GM12801 (cell line): ENCODE results near the gene UBE4B.

ENCODE experiments used
- TF ChIP-seq, protein P1 (sequence below): IDR thresholded peaks from one replicate; pipeline ENCODE4 v1.5.1; 2011; ENCODE audit warnings: control low read depth; ENCODE audit not compliant: insufficient read length; ENCODE audit errors: extremely low read depth

UBE4B gene

DNA sequence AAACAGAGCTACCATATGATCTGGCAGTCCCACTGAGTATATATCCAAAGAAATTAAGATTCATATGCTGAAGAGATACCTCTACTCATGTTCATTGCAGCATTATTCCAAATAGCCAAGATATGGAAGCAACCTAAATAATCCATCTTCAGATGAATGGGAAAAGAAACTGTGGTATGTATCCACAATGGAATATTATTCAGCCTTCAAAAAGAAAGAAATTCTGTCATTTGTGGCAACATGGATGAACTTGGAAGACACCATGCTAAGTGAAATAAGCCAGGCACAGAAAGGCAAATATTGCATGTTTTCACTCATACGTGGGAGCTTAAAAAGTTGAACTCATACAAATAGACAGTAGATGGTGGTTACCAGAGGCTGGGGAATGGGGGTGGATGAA, 47.8 kb downstream of the UBE4B start:
- TF ChIP-seq, protein P1, sequence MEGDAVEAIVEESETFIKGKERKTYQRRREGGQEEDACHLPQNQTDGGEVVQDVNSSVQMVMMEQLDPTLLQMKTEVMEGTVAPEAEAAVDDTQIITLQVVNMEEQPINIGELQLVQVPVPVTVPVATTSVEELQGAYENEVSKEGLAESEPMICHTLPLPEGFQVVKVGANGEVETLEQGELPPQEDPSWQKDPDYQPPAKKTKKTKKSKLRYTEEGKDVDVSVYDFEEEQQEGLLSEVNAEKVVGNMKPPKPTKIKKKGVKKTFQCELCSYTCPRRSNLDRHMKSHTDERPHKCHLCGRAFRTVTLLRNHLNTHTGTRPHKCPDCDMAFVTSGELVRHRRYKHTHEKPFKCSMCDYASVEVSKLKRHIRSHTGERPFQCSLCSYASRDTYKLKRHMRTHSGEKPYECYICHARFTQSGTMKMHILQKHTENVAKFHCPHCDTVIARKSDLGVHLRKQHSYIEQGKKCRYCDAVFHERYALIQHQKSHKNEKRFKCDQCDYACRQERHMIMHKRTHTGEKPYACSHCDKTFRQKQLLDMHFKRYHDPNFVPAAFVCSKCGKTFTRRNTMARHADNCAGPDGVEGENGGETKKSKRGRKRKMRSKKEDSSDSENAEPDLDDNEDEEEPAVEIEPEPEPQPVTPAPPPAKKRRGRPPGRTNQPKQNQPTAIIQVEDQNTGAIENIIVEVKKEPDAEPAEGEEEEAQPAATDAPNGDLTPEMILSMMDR, result no peak

DNA sequence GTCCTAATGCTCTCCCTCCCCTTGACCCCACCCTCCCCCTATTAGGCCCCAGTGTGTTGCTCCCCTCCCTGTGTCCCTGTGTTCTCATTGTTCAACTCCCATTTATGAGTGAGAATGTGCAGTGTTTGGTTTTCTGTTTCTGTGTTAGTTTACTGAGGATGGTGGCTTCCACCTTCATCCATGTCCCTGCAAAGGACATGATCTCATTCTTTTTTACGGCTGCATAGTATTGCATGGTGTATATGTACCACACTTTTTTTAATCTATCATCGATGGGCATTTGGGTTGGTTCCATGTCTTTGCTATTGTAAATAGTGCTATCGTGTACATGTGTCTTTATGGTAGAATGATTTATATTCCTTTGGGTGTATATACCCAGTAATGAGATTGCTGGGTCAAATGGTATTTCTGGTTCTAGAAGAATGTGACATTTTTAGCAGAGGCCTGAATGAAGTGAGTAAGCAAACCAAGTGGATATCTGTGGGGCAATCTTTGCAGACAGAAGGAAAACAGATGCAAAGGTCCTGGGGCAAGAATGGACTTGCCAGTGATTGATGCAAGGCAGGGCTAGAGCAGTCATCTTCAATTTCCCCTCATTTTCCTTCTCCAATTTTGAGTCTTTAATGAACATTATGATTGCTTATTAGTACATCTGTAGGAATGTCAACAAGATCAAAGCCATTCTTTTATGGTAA, 50.2 kb downstream of the UBE4B start:
- TF ChIP-seq, protein P1, result no peak

DNA sequence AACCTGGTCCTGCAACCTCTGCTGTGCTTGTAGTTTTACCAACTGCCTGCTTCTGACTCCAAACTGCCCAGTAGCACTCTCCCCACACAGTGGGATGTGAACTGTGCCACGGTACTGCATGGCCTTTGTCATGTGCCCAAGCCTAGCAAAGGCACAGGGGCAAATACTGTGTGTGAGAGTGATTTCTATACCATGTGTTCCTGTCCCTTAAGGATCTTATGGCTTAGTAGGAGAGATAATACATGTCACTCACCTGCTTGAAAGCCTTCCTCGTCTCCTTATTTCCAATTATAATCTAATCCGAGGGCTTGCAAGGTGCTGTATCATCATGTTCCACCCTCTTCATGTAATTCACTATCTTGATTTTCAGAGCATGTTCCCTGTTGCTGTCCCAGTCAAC, 51.3 kb downstream of the UBE4B start:
- TF ChIP-seq, protein P1, result no peak

DNA sequence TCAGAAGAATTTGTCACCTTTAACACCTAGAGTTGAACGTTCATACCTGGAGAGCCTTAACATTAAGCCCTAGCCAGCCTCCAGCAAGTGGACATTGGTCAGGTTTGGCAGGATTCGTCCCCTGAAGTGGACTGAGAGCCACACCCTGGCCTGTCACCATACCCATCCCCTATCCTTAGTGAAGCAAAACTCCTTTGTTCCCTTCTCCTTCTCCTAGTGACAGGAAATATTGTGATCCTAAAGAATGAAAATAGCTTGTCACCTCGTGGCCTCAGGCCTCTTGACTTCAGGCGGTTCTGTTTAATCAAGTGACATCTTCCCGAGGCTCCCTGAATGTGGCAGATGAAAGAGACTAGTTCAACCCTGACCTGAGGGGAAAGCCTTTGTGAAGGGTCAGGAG, 52.3 kb downstream of the UBE4B start:
- TF ChIP-seq, protein P1, result no peak

DNA sequence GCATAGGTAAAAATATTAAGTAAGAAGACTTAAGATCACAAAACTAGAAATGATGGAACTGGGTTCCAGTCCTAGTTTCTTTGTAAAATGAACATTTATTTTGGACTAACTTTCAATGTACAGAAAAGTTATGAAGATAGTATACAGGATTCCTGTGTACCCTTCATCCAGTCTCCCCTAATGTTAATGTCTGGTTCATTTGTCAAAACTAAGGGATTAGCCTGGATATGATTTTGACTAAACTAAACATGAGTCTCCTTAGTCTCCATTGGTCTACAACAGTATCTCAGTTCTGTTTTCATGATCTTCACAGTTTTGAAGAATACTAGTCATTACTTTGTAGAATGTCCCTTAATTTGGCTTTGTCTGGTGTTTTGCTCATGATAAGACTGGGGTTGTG, 54.5 kb downstream of the UBE4B start:
- TF ChIP-seq, protein P1, result no peak

DNA sequence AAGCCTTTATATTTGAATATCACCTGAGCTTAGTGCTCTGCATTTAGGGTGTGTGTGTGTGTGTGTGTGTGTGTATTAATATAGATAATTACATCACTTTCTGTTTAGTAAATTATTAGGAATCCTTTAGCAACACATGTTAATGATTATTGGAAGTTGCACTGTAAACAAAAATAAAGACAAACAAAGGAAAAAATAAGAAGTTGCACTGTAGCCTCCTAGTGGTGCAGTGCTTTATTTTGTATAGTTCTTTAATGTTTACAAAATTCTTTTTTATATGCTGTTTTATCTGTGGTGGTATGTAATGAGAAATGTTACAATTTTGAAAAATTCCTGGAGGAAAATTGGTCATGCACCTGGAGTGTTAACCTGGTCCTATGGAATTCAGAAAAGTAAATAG, 69.2 kb downstream of the UBE4B start:
- TF ChIP-seq, protein P1, result no peak

DNA sequence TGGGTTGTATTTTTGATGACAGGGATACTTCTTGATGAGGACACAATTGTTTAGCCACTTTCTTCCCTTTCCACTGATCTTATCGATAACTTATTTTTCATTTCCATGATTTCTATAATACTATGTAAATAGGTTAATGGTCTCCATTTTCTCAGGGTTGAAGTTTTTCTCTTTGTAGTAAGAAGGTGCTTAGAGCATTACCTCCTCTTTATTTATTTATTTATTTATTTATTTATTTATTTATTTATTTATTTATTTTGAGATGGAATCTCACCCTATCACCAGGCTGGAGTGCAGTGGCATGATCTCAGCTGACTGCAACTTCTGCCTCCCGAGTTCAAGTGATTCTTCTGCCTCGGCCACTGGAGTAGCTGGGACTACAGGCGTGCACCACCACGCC, 70.4 kb downstream of the UBE4B start:
- TF ChIP-seq, protein P1, result no peak
